Measurements from ENCODE around the gene MBOAT1. TPM values are rescaled to one million over a fixed set of nuclear protein-coding genes. Genes with fewer than 3 reads are reported as not detected.

The MBOAT1 gene
- total and polyA plus RNA-seq, 11 donors: 2.1 to 14.4 (median 3.3) TPM

Other genes with a start within 250 kb of the MBOAT1 start
- 10 to 100 TPM in 1 of 9 donors, 1 to 10 TPM in 8; 4.2 to 13.8 (median 6.8) TPM for gene E2F3, start 189.4 kb upstream of the MBOAT1 start, total RNA-seq
- 1 to 10 TPM; 2.7 to 5.6 TPM for gene E2F3, start 189.4 kb upstream of the MBOAT1 start, polyA plus RNA-seq